ENCODE results near the gene PDS5B. TPM values are rescaled to one million over a fixed set of nuclear protein-coding genes. Genes with fewer than 3 reads are reported as not detected.

The PDS5B gene
- total and polyA plus RNA-seq, 9 of the 15 experiments (the other 6 are each of a cell fraction or from before 2014, with no cell fraction given), result 6.2 to 23.7 (median 13.1) TPM

DNA sequence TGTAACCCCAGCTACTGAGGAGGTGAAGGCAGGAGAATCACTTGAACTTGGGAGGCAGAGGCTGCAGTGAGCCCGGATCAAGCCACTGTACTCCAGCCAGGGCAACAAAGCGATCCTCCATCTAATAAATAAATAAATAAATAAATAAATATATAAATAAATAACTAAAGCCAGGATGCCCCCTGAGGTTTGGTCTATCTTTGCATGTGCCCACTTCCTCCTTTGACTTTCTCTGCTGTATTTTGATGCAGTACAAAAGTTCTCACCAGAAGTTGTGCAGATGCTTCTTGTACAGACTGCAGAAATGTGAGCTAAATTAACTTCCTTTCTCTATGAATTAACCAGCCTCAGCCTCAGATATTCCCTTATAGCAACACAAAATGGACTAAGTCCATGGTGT lies 41.2 kb upstream of the PDS5B start (continued):
- TF ChIP-seq, protein P1, sequence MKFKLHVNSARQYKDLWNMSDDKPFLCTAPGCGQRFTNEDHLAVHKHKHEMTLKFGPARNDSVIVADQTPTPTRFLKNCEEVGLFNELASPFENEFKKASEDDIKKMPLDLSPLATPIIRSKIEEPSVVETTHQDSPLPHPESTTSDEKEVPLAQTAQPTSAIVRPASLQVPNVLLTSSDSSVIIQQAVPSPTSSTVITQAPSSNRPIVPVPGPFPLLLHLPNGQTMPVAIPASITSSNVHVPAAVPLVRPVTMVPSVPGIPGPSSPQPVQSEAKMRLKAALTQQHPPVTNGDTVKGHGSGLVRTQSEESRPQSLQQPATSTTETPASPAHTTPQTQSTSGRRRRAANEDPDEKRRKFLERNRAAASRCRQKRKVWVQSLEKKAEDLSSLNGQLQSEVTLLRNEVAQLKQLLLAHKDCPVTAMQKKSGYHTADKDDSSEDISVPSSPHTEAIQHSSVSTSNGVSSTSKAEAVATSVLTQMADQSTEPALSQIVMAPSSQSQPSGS (CRISPR knock-in tag; IDR thresholded peaks at IDR 0.05), result no peak

DNA sequence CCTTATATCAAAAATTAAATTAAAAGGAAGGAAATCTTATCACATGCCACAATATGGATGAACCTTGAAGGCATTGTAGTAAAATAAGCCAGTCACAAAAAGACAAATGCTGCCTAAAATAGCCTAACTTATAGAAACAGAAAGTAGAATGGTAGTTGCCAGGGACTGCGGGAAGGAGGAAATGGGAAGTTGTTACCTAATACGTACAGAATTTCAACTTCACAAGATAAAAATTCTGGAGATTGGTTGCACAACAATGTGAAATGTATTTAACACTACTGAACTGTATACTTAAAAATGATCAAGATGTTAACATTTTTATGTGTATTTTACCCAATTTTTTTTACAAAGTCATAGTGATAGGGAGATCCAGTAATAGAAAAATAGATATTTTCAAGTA lies 37.4 kb upstream of the PDS5B start:
- Histone ChIP-seq H3K4me1 (replicated peaks in 1 of 2; ENCODE audit: control insufficient read depth in 2 of 2, insufficient read depth in 2 of 2, low read length in 2 of 2) (no peaks in the 10 kb centered on the region), H3K79me2 (ENCODE audit: control insufficient read depth, insufficient read depth, low read length) (no peaks in the 10 kb centered on the region), H3K9me1 (ENCODE audit: control insufficient read depth, insufficient read depth, low read length) (no peaks in the 10 kb centered on the region), H3K9me3 (replicated peaks; ENCODE audit: control insufficient read depth, insufficient read depth, low read depth, low read length) (no peaks in the 10 kb centered on the region), H3K36me3 (ENCODE audit: control insufficient read depth, insufficient read depth, low read length) (no peaks in the 10 kb centered on the region), H3K9ac (ENCODE audit: insufficient read depth in 1 of 2, low read depth in 2 of 2, low read length in 2 of 2) (no peak overlapping the region), H3K27me3 (ENCODE audit: control insufficient read depth in 2 of 2, insufficient read depth in 2 of 2, low read length in 2 of 2) (no peaks in the 10 kb centered on the region), H3K4me3 (no peak overlapping the region), H3K4me2 (ENCODE audit: insufficient read depth, low read length) (no peak overlapping the region), H3K27ac (ENCODE audit: extremely low read depth, low read depth, low read length) (no peak overlapping the region), H2AFZ (ENCODE audit: low read depth, low read length) (no peak overlapping the region), H4K20me1 (replicated peaks; ENCODE audit: control insufficient read depth, insufficient read depth, low read length) (no peaks in the 10 kb centered on the region)
- FAIRE-seq (no peak), ATAC-seq (no peak), DNase-seq (ENCODE audit: extremely low read depth in 1 of 4, low spot score in 3 of 4) (no peak)
- ChIA-PET POLR2A (interaction anchor here (0.6 kb wide), 1 partner anchor 89 kb away, joined by 3 read pairs; no protein-coding TSS in a partner anchor), CTCF (ENCODE audit: low intra/inter-chr PET ratio) (no interaction called here)
- no peak for TF ChIP-seq CEBPG (CRISPR knock-in tag; IDR thresholded peaks at IDR 0.05)
- peak; percentile 35 to 53; a peak in 3 of 4 replicates for TF ChIP-seq CEBPG (tag; conservative IDR thresholded peaks at IDR 0.05 in 1 of 2, IDR thresholded peaks at IDR 0.05 in 1 of 2)
- no peak for TF ChIP-seq ZNF143 (CRISPR knock-in tag; IDR thresholded peaks at IDR 0.05)
- peak; percentile 58; the same call in 1 of the 2 replicates for TF ChIP-seq CEBPB (tag; IDR thresholded peaks at IDR 0.05)
- no peak for TF ChIP-seq IRF2 (CRISPR knock-in tag; IDR thresholded peaks at IDR 0.05)
- in situ Hi-C loops (cut with MboI) (no loop called here), intact Hi-C loops (cut with micrococcal nuclease) (no loop called here)
- WGBS (ENCODE audit: insufficient coverage, low coverage, missing lambda C conversion rate), result 72% methylated on average over 2 of the region's 2 CpGs
- no TSS peak for BruUV-seq (replicated peaks)
